SK-N-SH treated with all-trans-retinoic acid at 6 μM for 48 hours (cell line): ENCODE measurements around the gene TAAR1.
"Not testable (repeated sequence)": the region's sequence is repeated elsewhere in the genome, so short reads cannot be mapped to it uniquely, and the experiment has no call there.

Source experiments
- ATAC-seq: fragments of 200-7000 bp; cut with Tn5 transposase; 3 replicates; pipeline ENCODE4 v1.9.1; 2020; ENCODE audit warnings: mild to moderate bottlenecking, moderate library complexity
- CREB5 ChIP-seq: fragments of 250-450 bp; sonication (Bioruptor Pico); IDR thresholded peaks from 2 replicates; pipeline ENCODE4 v1.5.1; 2020; ENCODE audit warnings: low read depth, mild to moderate bottlenecking, moderate library complexity
- CSDC2 ChIP-seq: fragments of 250-450 bp; sonication (Bioruptor Pico); IDR thresholded peaks from 2 replicates; pipeline ENCODE4 v1.5.0; 2020; ENCODE audit warnings: mild to moderate bottlenecking, moderate library complexity
- CSRNP3 ChIP-seq: fragments of 250-450 bp; sonication (Bioruptor Pico); IDR thresholded peaks from 2 replicates; pipeline ENCODE4 v1.5.1; 2021; ENCODE audit warnings: mild to moderate bottlenecking, moderate library complexity
- ESRRG ChIP-seq: fragments of 250-450 bp; sonication (Bioruptor Pico); IDR thresholded peaks from 2 replicates; pipeline ENCODE4 v1.6.1; 2021; ENCODE audit warnings: mild to moderate bottlenecking
- GLIS3 ChIP-seq: fragments of 250-450 bp; sonication (Bioruptor Pico); IDR thresholded peaks from 2 replicates; pipeline ENCODE4 v1.5.0; 2020; ENCODE audit warnings: mild to moderate bottlenecking, moderate library complexity
- ISL1 ChIP-seq: fragments of 250-450 bp; sonication (Bioruptor Pico); IDR thresholded peaks from 2 replicates; pipeline ENCODE4 v2.1.2; 2022; ENCODE audit warnings: mild to moderate bottlenecking, moderate library complexity
- OSR1 ChIP-seq: fragments of 250-450 bp; sonication (Bioruptor Pico); IDR thresholded peaks from 2 replicates; pipeline ENCODE4 v1.8.0; 2022; ENCODE audit warnings: moderate library complexity, mild to moderate bottlenecking, inconsistent platforms
- PPARA ChIP-seq: fragments of 250-450 bp; sonication (Bioruptor Pico); IDR thresholded peaks from 2 replicates; pipeline ENCODE4 v1.5.0; 2020; ENCODE audit warnings: mild to moderate bottlenecking, borderline replicate concordance
- RARB ChIP-seq: fragments of 250-450 bp; sonication (Bioruptor Pico); IDR thresholded peaks from 2 replicates; pipeline ENCODE4 v1.8.0; 2021; ENCODE audit warnings: mild to moderate bottlenecking, moderate library complexity
- SNAI2 ChIP-seq: fragments of 250-450 bp; sonication (Bioruptor Pico); IDR thresholded peaks from 2 replicates; pipeline ENCODE4 v1.5.0; 2020; ENCODE audit warnings: mild to moderate bottlenecking, moderate library complexity
- TCF4 ChIP-seq: fragments of 250-450 bp; sonication (Bioruptor Pico); IDR thresholded peaks from 2 replicates; pipeline ENCODE4 v1.8.0; 2021; ENCODE audit warnings: mild to moderate bottlenecking, moderate library complexity, borderline replicate concordance
- TOX ChIP-seq: fragments of 250-450 bp; sonication (Bioruptor Pico); IDR thresholded peaks from 2 replicates; pipeline ENCODE4 v1.8.0; 2021; ENCODE audit warnings: mild to moderate bottlenecking, moderate library complexity, borderline replicate concordance
- TSHZ2 ChIP-seq: fragments of 250-450 bp; sonication (Bioruptor Pico); IDR thresholded peaks from 2 replicates; pipeline ENCODE4 v1.5.0; 2020; ENCODE audit warnings: mild to moderate bottlenecking, moderate library complexity
- ZC3H10 ChIP-seq: fragments of 250-450 bp; sonication (Bioruptor Pico); IDR thresholded peaks from 2 replicates; pipeline ENCODE4 v1.5.1; 2021; ENCODE audit warnings: mild to moderate bottlenecking, moderate library complexity
- ZFP3 ChIP-seq: fragments of 250-450 bp; sonication (Bioruptor Pico); IDR thresholded peaks from 2 replicates; pipeline ENCODE4 v1.5.0; 2020; ENCODE audit warnings: mild to moderate bottlenecking, moderate library complexity
- ZFP30 ChIP-seq: fragments of 450-650 bp; formaldehyde crosslinking; IDR thresholded peaks from 2 replicates; pipeline ENCODE4 v1.5.0; 2022; ENCODE audit warnings: mild to moderate bottlenecking, moderate library complexity
- ZNF565 ChIP-seq: fragments of 450-650 bp; formaldehyde crosslinking; conservative IDR thresholded peaks from 2 replicates; pipeline ENCODE4 v1.5.0; 2020; ENCODE audit warnings: low read depth, mild to moderate bottlenecking, moderate library complexity
- ZNF70 ChIP-seq: fragments of 450-650 bp; formaldehyde crosslinking; IDR thresholded peaks from 2 replicates; pipeline ENCODE4 v1.5.0; 2020; ENCODE audit warnings: mild to moderate bottlenecking, moderate library complexity
- ZNF8 ChIP-seq: fragments of 450-650 bp; formaldehyde crosslinking; IDR thresholded peaks from 2 replicates; pipeline ENCODE4 v1.5.0; 2020; ENCODE audit warnings: mild to moderate bottlenecking, moderate library complexity

Gene TAAR1

GRCh38 chr6:132648828-132649227, 10.2 kb downstream of the TAAR1 start:
- TF ChIP-seq GLIS3 (CRISPR knock-in tag) (no peak), RARB (CRISPR knock-in tag) (no peak), OSR1 (no peak), CSRNP3 (CRISPR knock-in tag) (no peak)
- TF ChIP-seq, all 23 proteins: peak for 0

GRCh38 chr6:132648356-132648755, 10.6 kb downstream of the TAAR1 start:
- no peak for TF ChIP-seq TCF4 (CRISPR knock-in tag)
- TF ChIP-seq ZFP3 (CRISPR knock-in tag): no peak
- TF ChIP-seq TSHZ2: no peak
- no peak for TF ChIP-seq ZC3H10 (CRISPR knock-in tag)
- no peak for TF ChIP-seq SNAI2
- no peak for TF ChIP-seq RARB (CRISPR knock-in tag)
- TF ChIP-seq CREB5 (CRISPR knock-in tag): no peak
- no peak for TF ChIP-seq PPARA (CRISPR knock-in tag)
- no peak for TF ChIP-seq TOX (CRISPR knock-in tag)
- TF ChIP-seq CSDC2 (CRISPR knock-in tag): no peak
- TF ChIP-seq ZNF70 (CRISPR knock-in tag): no peak
- TF ChIP-seq ZFP30 (CRISPR knock-in tag): no peak
- TF ChIP-seq ZNF565 (CRISPR knock-in tag): no peak
- no peak for TF ChIP-seq ISL1 (CRISPR knock-in tag)
- TF ChIP-seq CSRNP3 (CRISPR knock-in tag): no peak
- no peak for TF ChIP-seq ZNF8 (CRISPR knock-in tag)
- ATAC-seq: no peak

More at GRCh38 chr6:132648828-132649227, 10.2 kb downstream of the TAAR1 start:
- no peak for ATAC-seq

- TF ChIP-seq OSR1: no peak
- no peak for TF ChIP-seq ESRRG (CRISPR knock-in tag)
- no peak for TF ChIP-seq RARB (CRISPR knock-in tag)
- TF ChIP-seq GLIS3 (CRISPR knock-in tag): no peak
- TF ChIP-seq ISL1 (CRISPR knock-in tag): no peak
- no peak for TF ChIP-seq ZNF8 (CRISPR knock-in tag)
- ATAC-seq: no peak
Observed at GRCh38 chr6:132643547-132643946, 15.4 kb downstream of the TAAR1 start.

GRCh38 chr6:132637135-132637534, 21.8 kb downstream of the TAAR1 start:
- not testable (repeated sequence) for ATAC-seq

GRCh38 chr6:132635906-132636305, 23.1 kb downstream of the TAAR1 start:
- not testable (repeated sequence) for ATAC-seq

- ATAC-seq: not testable (repeated sequence)
Observed at GRCh38 chr6:132635288-132635687, 23.7 kb downstream of the TAAR1 start.
